SK-N-MC (cell line): ENCODE results near the gene USP10.

Experiments used
- EZH2 ChIP-seq: fragments of 200-600 bp; sonication (generic); IDR thresholded peaks from one replicate; pipeline ENCODE4 v1.6.1; 2017; ENCODE audit warnings: antibody characterized with exemption
- POLR2AphosphoS5 ChIP-seq: IDR thresholded peaks from 2 replicates; pipeline ENCODE4 v1.6.1; 2012; ENCODE audit warnings: mild to moderate bottlenecking, low read depth, low read length, borderline replicate concordance

- no peak for TF ChIP-seq EZH2
- TF ChIP-seq POLR2AphosphoS5, result no peak
These were observed 86.2 kb downstream of the USP10 start for GRCh38 chr16:84785843-84786581.
